Effector memory CD4-positive, alpha-beta T cell (primary cell): Measurements from ENCODE around the gene JOSD2.
"Not testable (repeated sequence)": the region's sequence is repeated elsewhere in the genome, so short reads cannot be mapped to it uniquely, and the experiment has no call there.

ENCODE experiments used
- DNase-seq, 3 donors: peaks; one replicate each; pipeline ENCODE4 v3.0.0-alpha.2; 2020
- H3K27ac ChIP-seq: 2 replicates; pipeline ENCODE4 v1.7.0; 2013; ENCODE audit warnings: mild to moderate bottlenecking, low read length, moderate library complexity; ENCODE audit not compliant: insufficient read depth, poor library complexity, severe bottlenecking
- H3K27me3 ChIP-seq: replicated peaks from 2 replicates; pipeline ENCODE4 v1.7.0; 2013; ENCODE audit warnings: mild to moderate bottlenecking, low read length; ENCODE audit not compliant: insufficient read depth, control insufficient read depth, poor library complexity, severe bottlenecking
- H3K36me3 ChIP-seq: 2 replicates; pipeline ENCODE4 v1.7.0; 2013; ENCODE audit warnings: mild to moderate bottlenecking, low read length, moderate library complexity; ENCODE audit not compliant: control insufficient read depth, insufficient read depth
- H3K4me1 ChIP-seq: 2 replicates; pipeline ENCODE4 v1.7.0; 2013; ENCODE audit warnings: low read length, mild to moderate bottlenecking; ENCODE audit not compliant: control insufficient read depth, insufficient read depth, poor library complexity, severe bottlenecking
- H3K4me3 ChIP-seq: 2 replicates; pipeline ENCODE4 v1.7.0; 2013; ENCODE audit warnings: low read length, low read depth, mild to moderate bottlenecking; ENCODE audit not compliant: insufficient read depth, poor library complexity, severe bottlenecking
- H3K9me3 ChIP-seq: 2 replicates; pipeline ENCODE4 v1.7.0; 2013; ENCODE audit warnings: mild to moderate bottlenecking, low read length, moderate library complexity; ENCODE audit not compliant: control insufficient read depth

The JOSD2 gene

DNA sequence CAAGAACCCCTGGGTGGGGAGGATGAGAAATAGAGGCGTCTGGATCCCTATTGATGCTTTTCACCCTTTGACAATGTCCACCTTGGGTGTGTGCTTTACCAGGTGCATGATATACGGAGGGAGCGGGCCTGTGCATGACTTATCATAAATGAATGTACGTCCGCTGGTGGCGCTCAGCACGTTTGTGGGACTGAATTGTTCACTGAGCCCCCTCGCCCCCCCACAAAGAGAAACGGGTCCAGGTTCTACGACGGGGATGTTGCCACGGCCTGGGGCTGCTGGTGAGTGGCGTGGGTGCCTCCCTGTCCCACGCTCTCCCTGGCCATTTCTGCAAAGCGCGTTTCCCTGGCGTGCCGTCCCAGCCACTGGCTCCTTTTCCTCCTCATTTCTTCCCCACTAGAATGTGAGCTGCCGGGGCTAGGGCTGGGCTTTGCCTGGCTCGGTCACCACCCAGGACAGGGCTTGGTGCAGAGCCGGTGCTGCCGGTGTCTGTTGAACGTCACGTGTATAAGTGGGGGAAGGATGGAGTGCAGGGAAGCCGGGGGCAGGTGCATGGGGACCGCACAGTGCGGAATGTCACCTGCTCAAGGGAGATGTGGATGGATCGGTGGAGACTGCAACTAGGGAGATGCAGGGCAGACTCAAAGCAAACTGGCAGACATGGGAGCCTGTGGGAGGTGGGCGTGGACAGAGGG lies 35.7 kb upstream of the JOSD2 start:
- no peaks in the 10 kb centered on the region for H3K4me1 ChIP-seq
- H3K27me3 ChIP-seq = peaks cover 3% of the 10 kb centered on the region
- no peak for DNase-seq
- H3K4me3 ChIP-seq = no peak overlapping the region
- H3K9me3 ChIP-seq = no peaks in the 10 kb centered on the region
- no peak overlapping the region for H3K27ac ChIP-seq
- H3K36me3 ChIP-seq = no peaks in the 10 kb centered on the region

DNA sequence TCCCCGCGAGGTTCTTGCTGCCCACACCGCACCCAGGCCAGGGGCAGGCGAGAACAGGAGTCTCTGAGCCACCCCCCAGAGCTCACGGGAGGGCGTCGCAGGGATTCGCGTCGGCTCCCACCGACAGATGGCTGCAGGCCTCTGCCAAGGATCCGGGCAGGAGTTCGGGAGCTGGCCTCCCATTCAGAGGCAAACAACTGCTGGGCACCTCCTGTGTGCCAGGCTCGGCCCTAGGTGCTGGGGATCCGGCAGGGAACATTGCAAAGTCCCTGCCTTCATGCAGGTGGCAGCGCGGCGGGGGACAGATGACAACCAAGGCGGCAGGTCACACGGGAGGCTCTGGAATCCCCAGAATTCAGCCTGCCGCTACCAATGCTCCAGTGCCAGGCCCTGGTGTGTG lies 32.0 kb upstream of the JOSD2 start:
- Histone ChIP-seq H3K36me3 (no peaks in the 10 kb centered on the region), H3K27ac (no peak overlapping the region), H3K9me3 (no peaks in the 10 kb centered on the region), H3K4me1 (no peaks in the 10 kb centered on the region), H3K27me3 (no peaks in the 10 kb centered on the region), H3K4me3 (no peak overlapping the region)
- DNase-seq = no peak

DNA sequence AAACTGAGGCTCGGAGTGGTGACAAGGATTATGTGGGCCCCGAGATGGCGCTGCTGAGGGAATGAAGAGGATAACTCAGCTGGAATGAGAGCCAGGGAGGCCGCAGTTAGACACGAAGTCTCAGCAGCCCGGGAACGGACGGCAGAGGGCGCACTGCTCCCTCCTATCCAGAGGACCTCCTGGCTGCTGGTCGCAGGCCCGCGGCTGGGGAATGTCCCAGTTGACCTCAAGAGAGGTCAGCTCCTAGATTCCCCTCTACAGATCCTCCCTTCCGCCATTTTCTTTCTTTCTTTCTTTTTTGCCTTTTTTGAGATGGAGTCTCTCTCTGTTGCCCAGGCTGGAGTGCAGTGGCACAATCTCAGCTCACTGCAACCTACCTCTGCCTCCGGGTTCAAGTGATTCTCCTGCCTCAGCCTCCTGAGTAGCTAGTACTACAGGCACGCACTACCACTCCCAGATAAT lies 26.8 kb upstream of the JOSD2 start:
- H3K36me3 ChIP-seq = no peaks in the 10 kb centered on the region
- no peak overlapping the region for H3K27ac ChIP-seq
- no peaks in the 10 kb centered on the region for H3K9me3 ChIP-seq
- no peaks in the 10 kb centered on the region for H3K4me1 ChIP-seq
- no peaks in the 10 kb centered on the region for H3K27me3 ChIP-seq
- H3K4me3 ChIP-seq = no peak overlapping the region
- DNase-seq = peak in 2 of 3 donors; percentile 19 to 29

DNA sequence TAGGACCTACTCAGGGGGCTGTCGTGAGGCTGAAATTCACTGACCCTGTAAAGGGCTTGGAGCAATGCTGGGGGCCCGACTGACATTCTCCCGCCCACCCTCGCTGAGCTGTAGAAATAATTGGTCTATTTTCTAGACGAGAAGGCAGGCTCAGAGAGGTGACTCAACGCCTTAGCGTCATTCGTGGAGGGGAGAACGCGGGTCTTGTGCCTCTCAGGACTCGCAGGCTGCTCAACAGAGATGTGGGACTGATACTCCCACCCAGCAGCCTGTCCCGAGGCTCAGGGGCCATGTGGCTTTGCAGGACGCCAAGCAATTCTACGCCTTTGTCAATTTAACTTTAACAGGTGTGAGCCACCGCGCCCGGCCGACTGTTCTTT lies 26.3 kb upstream of the JOSD2 start:
- H3K4me1 ChIP-seq = no peaks in the 10 kb centered on the region
- H3K36me3 ChIP-seq = no peaks in the 10 kb centered on the region

DNA sequence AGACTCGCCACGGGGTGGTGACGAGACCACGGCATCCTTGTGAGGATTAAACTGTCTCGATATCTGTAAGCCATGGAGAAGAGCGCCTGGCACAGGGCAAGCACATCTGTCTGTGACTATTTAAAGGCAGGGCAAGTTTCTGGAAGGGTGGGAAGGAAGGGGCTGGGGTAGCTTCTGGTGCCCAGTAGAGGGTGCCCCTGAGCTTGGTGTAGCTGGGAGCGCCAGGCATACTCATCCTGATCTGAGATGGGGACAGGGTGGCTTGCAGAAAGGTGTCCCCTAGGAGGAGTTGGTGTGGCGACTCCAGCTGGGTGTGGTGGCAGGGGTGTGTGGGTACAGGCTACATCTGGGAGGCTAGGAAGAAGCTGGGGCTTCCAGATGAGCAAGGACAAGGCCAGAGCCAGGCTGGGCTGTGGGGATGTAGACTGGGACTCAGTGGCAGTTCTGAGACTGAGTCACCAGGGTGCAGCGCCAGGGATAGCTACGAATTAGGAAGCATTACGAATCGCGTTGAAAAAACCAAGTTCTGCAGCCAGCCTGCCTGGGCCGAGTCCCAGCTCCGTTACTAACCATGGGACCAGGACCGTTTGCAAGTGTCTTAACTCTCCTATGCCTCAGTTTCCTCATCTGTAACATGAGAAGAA lies 25.8 kb upstream of the JOSD2 start:
- Histone ChIP-seq H3K36me3 (no peaks in the 10 kb centered on the region), H3K4me3 (no peak overlapping the region), H3K4me1 (no peaks in the 10 kb centered on the region), H3K27me3 (no peaks in the 10 kb centered on the region), H3K9me3 (no peaks in the 10 kb centered on the region), H3K27ac (no peak overlapping the region)
- DNase-seq = no peak

More for the DNA sequence above, 26.3 kb upstream of the JOSD2 start:
- no peak overlapping the region for H3K27ac ChIP-seq
- no peaks in the 10 kb centered on the region for H3K27me3 ChIP-seq
- no peak overlapping the region for H3K4me3 ChIP-seq
- no peak for DNase-seq
- H3K9me3 ChIP-seq = no peaks in the 10 kb centered on the region

DNA sequence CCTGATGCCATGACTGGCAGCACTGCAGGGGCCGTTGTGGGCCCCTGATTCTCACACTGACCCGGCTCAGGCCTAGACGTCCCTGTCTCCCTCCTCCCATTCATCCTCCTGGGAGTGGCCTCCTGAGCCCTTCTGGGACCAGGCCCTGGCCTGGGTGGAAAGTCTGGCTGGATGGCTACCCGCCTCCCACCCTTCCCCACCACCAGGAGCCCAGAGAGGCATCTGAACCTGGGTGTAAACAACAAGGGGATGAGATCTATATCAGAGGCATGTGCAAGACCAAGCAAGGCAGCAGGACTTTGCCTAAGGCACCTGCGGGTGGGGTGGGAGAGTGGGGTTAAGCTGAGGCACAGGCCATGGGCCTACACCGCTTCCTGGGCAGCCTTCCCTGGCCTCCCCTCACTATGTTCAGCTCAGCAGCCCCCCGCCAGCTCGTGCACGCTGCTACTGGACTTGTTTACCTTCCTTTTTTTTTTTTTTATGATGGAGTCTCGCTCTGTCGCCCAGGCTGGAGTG lies 24.7 kb upstream of the JOSD2 start:
- Histone ChIP-seq H3K27me3 (no peaks in the 10 kb centered on the region), H3K9me3 (no peaks in the 10 kb centered on the region)
- no peak for DNase-seq

DNA sequence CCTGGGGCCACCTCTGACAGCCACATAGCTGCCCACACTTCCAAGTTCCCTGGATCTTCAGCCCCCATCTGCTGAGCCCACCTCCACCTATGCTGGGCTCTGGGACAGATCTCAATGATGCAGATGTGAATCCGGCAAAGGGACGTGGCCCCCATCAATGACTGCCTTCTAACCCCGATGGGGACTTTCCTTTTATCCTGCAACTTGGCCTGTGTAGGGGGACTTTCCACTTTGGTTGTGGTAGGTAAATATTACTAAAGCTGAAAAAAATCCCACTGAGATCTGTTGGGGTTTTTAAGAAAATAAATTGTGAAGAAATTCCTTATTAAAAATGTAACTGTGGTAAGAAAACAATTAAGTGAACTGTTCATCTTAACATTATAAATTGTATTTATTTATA lies 23.5 kb upstream of the JOSD2 start:
- H3K4me3 ChIP-seq = no peak overlapping the region
- no peaks in the 10 kb centered on the region for H3K9me3 ChIP-seq
- no peaks in the 10 kb centered on the region for H3K36me3 ChIP-seq
- no peaks in the 10 kb centered on the region for H3K4me1 ChIP-seq
- DNase-seq = no peak
- H3K27me3 ChIP-seq = peaks cover 4% of the 10 kb centered on the region
- no peak overlapping the region for H3K27ac ChIP-seq

More for the DNA sequence above, 24.7 kb upstream of the JOSD2 start:
- H3K27ac ChIP-seq = no peak overlapping the region
- H3K4me1 ChIP-seq = no peaks in the 10 kb centered on the region
- H3K4me3 ChIP-seq = no peak overlapping the region
- no peaks in the 10 kb centered on the region for H3K36me3 ChIP-seq

DNA sequence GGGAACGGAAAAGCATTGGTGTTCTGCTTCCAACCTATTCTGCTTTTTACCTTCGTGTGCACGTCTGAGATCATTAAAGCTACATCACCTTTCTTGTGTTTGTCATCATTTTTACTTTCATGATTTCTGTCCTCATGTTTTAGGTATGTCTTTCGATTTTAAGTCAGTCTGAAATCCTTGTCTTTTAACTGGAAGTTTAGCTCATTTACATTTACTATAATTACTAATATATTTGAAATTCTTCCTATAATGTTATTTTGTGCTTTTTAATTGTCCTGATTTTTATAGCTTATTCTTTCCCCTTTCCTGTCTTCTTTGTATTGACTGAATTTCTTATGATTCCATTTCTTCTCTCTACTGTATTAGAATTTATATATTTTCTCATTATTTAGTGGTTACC lies 22.0 kb upstream of the JOSD2 start:
- no peak for DNase-seq
- no peak overlapping the region for H3K4me3 ChIP-seq
- H3K36me3 ChIP-seq = no peaks in the 10 kb centered on the region
- no peaks in the 10 kb centered on the region for H3K4me1 ChIP-seq
- no peak overlapping the region for H3K27ac ChIP-seq
- peaks cover 4% of the 10 kb centered on the region for H3K27me3 ChIP-seq
- H3K9me3 ChIP-seq = no peaks in the 10 kb centered on the region

DNA sequence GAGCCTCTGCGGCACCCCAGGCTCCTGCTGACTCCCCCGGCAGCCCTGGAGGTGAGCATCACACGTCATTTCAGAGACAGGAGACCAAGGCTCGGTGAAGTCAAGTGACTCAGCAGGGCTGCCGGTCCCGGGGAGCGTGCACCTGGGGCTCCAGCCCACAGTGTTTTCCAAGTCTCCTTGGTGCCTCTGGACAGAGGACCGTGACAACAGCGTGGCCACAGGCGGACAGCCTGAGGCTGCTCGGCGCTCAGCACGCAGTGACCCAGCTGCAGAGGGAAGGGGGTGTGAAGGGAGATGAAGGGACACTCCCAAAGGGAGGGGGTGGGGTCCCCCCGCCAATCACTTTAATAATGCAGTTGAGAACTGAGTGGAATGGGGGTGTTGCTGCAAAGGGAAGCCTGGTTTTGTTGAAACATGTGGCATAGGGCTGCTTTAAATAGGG lies 20.2 kb upstream of the JOSD2 start:
- Histone ChIP-seq H3K36me3 (no peaks in the 10 kb centered on the region), H3K4me3 (no peak overlapping the region), H3K9me3 (no peaks in the 10 kb centered on the region), H3K27ac (no peak overlapping the region), H3K4me1 (no peaks in the 10 kb centered on the region), H3K27me3 (peaks cover 4% of the 10 kb centered on the region)
- DNase-seq = no peak

DNA sequence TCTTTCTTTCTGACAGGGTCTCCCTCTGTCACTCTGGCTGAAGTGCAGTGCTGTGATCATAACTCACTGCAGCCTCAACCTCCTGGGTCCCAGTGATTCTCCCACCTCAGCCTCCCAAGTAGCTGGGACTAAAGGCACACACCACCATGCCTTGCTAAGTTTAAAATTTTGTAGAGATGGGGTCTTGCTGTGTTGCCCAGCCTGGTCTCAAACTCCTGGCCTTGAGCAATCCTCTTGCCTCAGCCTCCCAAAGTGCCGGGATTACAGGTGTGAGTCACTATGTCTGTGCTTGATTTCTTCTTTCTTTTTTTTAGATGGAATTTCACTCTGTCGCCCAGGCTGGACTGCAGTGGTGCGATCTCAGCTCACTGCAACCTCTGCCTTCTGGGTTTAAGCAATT lies 17.1 kb upstream of the JOSD2 start:
- DNase-seq, H3K36me3 ChIP-seq, H3K9me3 ChIP-seq, H3K27ac ChIP-seq, H3K4me3 ChIP-seq, H3K27me3 ChIP-seq, H3K4me1 ChIP-seq: not testable (repeated sequence)
